Measurements from ENCODE around the gene HSP90AA1.
"Not testable (repeated sequence)": the region's sequence is repeated elsewhere in the genome, so short reads cannot be mapped to it uniquely, and the experiment has no call there.

The HSP90AA1 gene

DNA sequence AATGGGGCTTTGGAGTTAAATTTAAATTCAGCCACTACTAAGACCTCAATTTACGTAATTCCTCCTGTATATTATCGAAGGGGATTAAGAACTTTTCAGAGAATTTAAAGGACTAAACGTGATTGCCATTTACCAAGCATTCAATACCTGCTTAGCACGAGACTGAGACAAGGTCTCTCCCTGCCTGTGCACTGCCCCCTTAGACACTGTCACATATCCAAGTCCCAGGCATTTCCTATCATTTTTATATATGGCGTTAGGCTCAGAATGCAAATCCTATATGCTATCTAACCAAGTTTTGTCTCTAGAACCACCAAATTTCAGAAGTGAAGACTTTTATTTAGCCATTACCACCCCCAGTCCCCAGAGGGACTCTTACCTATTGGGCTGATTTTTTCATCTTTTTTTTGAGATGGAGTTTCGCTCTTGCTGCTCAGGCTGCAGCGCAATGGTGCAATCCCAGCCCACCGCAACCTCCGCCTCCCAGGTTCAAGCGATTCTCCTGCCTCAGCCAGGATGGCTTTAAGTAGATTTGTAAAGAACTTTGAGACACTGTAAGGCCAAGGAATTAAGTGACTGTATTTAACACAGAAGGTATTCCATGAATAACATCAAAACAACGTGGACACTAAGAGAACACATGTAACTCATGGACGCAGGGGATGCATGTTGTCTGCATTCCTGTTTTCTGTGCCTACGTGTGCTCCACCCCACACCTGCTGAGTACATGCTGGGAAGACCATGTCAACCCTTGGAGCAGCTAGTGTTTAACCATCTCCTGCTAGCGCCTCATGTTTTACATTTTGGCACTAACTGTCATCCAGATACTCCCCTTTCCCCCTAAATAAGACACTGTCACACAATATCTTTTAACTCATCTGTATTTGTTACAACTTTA is 6.4 kb downstream of the HSP90AA1 start:
- Histone ChIP-seq H2AFZ (no peak overlapping the region), H3K27ac (no peak overlapping the region), H3K9ac (no peak overlapping the region), H3K4me2 (ENCODE audit: low read length) (no peak overlapping the region), H3K9me3 (ENCODE audit: control insufficient read depth, low read length) (no peaks in the 10 kb centered on the region), H3K4me3 (ENCODE audit: low read depth, low read length) (no peak overlapping the region), H3K27me3 (ENCODE audit: control insufficient read depth, insufficient read depth, low read length) (no peaks in the 10 kb centered on the region), H3K36me3 (ENCODE audit: control insufficient read depth, insufficient read depth, low read length) (no peaks in the 10 kb centered on the region), H3K4me1 (peaks cover 33% of the 10 kb centered on the region), H3K79me2 (peaks cover 9% of the 10 kb centered on the region)
- TF ChIP-seq, protein P1, sequence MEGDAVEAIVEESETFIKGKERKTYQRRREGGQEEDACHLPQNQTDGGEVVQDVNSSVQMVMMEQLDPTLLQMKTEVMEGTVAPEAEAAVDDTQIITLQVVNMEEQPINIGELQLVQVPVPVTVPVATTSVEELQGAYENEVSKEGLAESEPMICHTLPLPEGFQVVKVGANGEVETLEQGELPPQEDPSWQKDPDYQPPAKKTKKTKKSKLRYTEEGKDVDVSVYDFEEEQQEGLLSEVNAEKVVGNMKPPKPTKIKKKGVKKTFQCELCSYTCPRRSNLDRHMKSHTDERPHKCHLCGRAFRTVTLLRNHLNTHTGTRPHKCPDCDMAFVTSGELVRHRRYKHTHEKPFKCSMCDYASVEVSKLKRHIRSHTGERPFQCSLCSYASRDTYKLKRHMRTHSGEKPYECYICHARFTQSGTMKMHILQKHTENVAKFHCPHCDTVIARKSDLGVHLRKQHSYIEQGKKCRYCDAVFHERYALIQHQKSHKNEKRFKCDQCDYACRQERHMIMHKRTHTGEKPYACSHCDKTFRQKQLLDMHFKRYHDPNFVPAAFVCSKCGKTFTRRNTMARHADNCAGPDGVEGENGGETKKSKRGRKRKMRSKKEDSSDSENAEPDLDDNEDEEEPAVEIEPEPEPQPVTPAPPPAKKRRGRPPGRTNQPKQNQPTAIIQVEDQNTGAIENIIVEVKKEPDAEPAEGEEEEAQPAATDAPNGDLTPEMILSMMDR (IDR thresholded peaks at IDR 0.05) = no peak

DNA sequence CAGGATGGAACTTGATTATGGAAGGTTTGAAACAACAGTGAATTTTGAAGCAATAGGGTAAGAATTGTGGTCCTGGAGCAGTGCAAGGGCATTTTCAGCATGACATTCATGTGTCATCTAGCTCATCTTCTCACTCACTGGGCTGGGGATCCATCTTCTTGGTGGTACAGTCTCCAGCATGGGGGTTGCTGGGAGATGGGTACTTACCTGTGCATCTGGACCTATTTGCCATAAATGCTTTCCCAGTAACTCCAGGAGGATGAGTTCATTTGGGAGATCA is 7.2 kb downstream of the HSP90AA1 start:
- H3K4me1 ChIP-seq = peaks cover 25% of the 10 kb centered on the region
- no peaks in the 10 kb centered on the region for H3K27me3 ChIP-seq (ENCODE audit: control insufficient read depth, insufficient read depth, low read length)
- no peaks in the 10 kb centered on the region for H3K9me3 ChIP-seq (ENCODE audit: control insufficient read depth, low read length)
- H3K4me2 ChIP-seq (ENCODE audit: low read length) = no peak overlapping the region
- H3K36me3 ChIP-seq (ENCODE audit: control insufficient read depth, insufficient read depth, low read length) = no peaks in the 10 kb centered on the region
- TF ChIP-seq, protein P1 (IDR thresholded peaks at IDR 0.05) = no peak
- no peak overlapping the region for H3K4me3 ChIP-seq (ENCODE audit: low read depth, low read length)
- peaks cover 4% of the 10 kb centered on the region for H3K79me2 ChIP-seq
- H3K9ac ChIP-seq = no peak overlapping the region
- no peak overlapping the region for H2AFZ ChIP-seq
- no peak overlapping the region for H3K27ac ChIP-seq

DNA sequence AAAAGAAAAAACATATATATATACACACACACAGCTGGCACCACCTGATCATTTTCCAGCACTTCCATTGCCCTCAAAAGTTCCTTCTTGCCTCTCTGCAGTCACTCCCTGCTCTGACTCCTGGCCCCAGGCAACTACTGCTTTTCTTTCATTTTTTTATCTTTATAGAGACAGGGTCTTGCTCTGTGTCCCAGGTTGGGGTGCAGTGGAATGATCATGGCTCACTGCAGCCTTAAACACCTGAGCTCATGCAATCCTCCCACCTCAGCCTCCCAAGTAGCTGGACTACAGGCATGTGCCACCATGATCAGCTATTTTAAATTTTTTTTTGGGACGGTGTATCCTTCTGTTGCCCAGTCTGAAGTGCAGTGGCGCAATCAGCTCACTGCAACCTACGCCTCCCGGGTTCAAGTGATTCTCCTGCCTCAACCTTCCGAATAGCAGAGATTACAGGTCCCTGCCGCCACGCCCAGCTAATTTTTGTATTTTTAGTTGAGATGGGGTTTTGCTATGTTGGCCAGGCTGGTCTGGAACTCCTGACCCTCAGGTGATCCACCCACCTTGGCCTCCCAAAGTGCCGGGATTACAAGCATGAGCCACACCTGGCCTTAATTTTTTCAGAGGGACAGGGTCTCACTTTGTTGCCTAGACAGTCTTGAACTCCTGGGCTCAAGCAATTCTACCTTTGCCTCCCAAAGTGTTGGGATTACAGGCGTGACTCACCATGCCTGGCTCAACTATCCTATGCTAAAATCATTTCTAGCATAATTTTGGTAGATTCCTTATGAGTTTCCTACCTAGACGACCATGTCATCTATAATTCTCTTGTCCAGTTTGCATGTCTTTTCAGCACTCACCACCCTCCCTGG is 7.8 kb downstream of the HSP90AA1 start:
- H3K4me1 ChIP-seq = peaks cover 21% of the 10 kb centered on the region
- H3K9me3 ChIP-seq (ENCODE audit: control insufficient read depth, low read length) = no peaks in the 10 kb centered on the region
- no peaks in the 10 kb centered on the region for H3K27me3 ChIP-seq (ENCODE audit: control insufficient read depth, insufficient read depth, low read length)
- peaks cover 3% of the 10 kb centered on the region for H3K79me2 ChIP-seq
- TF ChIP-seq, protein P1 (IDR thresholded peaks at IDR 0.05) = no peak
- H2AFZ ChIP-seq = no peak overlapping the region
- H3K9ac ChIP-seq = no peak overlapping the region
- no peaks in the 10 kb centered on the region for H3K36me3 ChIP-seq (ENCODE audit: control insufficient read depth, insufficient read depth, low read length)
- no peak overlapping the region for H3K4me2 ChIP-seq (ENCODE audit: low read length)
- no peak overlapping the region for H3K4me3 ChIP-seq (ENCODE audit: low read depth, low read length)
- H3K27ac ChIP-seq = no peak overlapping the region

DNA sequence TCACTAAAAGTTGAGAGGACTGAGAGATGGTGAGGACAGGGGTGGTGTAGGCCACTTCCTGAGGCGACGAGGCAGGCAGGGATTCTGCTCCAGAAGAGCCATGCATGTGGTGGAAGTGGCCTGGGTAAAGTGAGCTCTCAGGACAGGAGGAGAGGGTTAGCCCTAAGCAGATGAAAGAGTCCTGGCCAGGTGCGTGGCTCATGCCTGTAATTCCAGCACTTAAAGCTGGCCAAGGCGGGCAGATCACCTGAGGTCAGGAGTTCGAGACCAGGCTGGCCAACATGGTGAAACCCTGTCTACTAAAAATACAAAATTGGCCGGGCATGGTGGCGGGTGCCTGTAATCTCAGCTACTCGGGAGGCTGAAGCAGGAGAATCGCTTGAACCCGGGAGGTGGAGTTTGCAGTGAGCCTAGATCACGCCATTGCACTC is 8.5 kb downstream of the HSP90AA1 start:
- H3K4me3 ChIP-seq (ENCODE audit: low read depth, low read length); H3K9me3 ChIP-seq (ENCODE audit: control insufficient read depth, low read length); H3K4me2 ChIP-seq (ENCODE audit: low read length); H3K27ac ChIP-seq; H2AFZ ChIP-seq; H3K9ac ChIP-seq; H3K27me3 ChIP-seq (ENCODE audit: control insufficient read depth, insufficient read depth, low read length); H3K36me3 ChIP-seq (ENCODE audit: control insufficient read depth, insufficient read depth, low read length); H3K79me2 ChIP-seq: not testable (repeated sequence)
- peaks cover 14% of the 10 kb centered on the region for H3K4me1 ChIP-seq

DNA sequence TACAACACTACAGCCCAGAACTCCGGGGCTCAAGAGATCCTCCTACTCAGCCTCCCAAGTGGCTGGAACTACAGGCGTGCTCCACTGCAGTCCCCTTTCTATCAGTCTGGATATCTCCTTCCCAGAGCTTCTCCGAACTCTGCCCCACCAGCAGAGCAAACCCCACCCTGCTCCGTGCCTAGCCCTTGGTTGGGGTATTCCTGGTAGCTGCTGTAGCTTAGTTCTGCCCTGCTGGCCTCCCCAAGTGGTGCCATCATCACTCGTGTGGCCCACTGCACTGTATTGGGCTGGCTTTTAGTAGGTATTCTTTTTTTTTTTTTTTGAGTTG is 9.5 kb downstream of the HSP90AA1 start:
- Histone ChIP-seq H3K27me3 (ENCODE audit: control insufficient read depth, insufficient read depth, low read length) (no peaks in the 10 kb centered on the region), H3K9ac (no peak overlapping the region), H3K4me2 (ENCODE audit: low read length) (no peak overlapping the region), H3K9me3 (ENCODE audit: control insufficient read depth, low read length) (no peaks in the 10 kb centered on the region), H3K27ac (no peak overlapping the region), H3K4me3 (ENCODE audit: low read depth, low read length) (no peak overlapping the region), H3K36me3 (ENCODE audit: control insufficient read depth, insufficient read depth, low read length) (no peaks in the 10 kb centered on the region), H3K4me1 (peaks cover 7% of the 10 kb centered on the region), H2AFZ (no peak overlapping the region), H3K79me2 (no peaks in the 10 kb centered on the region)
- TF ChIP-seq, protein P1 (IDR thresholded peaks at IDR 0.05) = no peak
